ENCODE results near the gene CNTN4. TPM values are rescaled to one million over a fixed set of nuclear protein-coding genes. Genes with fewer than 3 reads are reported as not detected.

CNTN4 gene
- polyA plus RNA-seq, 1 experiment = not detected

DNA sequence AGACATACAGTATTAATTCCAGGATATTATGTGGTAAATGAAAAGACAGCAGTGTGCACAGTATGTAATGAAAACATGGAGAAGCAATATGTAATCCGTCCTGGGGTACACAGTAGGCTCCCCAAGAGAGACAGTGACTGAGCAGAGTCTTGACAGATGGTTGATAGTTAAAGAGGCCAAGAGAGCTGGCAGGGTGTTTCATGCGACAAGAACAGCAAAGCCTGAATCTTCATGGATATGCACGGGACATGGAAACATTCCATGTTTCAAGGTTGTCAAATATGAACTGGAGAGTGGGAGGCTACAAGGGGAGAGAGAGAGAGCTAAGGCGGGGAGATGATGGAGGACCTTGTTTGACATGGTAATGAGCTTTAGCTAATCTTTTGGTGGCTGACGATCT lies 673.1 kb downstream of the CNTN4 start:
- ChIA-PET POLR2A (no interaction called here), CTCF (no interaction called here)
- Histone ChIP-seq H3K4me3 (ENCODE audit: low read depth, low read length) (no peak overlapping the region), H3K36me3 (ENCODE audit: control insufficient read depth, insufficient read depth, low read length) (no peaks in the 10 kb centered on the region), H3K27me3 (ENCODE audit: control insufficient read depth, insufficient read depth, low read length) (no peaks in the 10 kb centered on the region)
- DNase-seq (ENCODE audit: low read depth) = no peak
- TF ChIP-seq, protein P1, sequence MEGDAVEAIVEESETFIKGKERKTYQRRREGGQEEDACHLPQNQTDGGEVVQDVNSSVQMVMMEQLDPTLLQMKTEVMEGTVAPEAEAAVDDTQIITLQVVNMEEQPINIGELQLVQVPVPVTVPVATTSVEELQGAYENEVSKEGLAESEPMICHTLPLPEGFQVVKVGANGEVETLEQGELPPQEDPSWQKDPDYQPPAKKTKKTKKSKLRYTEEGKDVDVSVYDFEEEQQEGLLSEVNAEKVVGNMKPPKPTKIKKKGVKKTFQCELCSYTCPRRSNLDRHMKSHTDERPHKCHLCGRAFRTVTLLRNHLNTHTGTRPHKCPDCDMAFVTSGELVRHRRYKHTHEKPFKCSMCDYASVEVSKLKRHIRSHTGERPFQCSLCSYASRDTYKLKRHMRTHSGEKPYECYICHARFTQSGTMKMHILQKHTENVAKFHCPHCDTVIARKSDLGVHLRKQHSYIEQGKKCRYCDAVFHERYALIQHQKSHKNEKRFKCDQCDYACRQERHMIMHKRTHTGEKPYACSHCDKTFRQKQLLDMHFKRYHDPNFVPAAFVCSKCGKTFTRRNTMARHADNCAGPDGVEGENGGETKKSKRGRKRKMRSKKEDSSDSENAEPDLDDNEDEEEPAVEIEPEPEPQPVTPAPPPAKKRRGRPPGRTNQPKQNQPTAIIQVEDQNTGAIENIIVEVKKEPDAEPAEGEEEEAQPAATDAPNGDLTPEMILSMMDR (IDR thresholded peaks at IDR 0.05; ENCODE audit: insufficient read depth, low read depth, low read length) = no peak

DNA sequence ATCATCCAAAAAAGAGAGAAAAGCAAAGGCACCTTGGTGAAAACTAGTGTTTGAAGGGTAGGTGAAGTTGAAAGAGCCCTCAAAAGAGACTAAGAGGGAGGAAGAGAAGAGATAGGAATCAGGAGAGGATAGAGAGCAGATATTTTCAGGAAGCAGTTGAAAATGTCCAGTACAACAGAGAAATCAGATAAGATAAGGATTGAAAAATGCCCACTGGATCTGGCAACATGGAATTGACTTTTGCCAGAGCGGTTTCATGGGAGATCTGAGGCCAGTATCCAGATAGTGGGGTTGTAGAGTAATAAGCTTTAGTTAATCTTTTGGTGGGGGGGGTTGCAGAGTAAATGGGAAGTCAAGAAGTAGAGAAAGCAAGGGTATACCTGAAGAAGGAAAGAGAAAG lies 674.1 kb downstream of the CNTN4 start:
- no peak for DNase-seq (ENCODE audit: low read depth)
- Histone ChIP-seq H3K36me3 (ENCODE audit: control insufficient read depth, insufficient read depth, low read length) (no peaks in the 10 kb centered on the region), H3K4me3 (ENCODE audit: low read depth, low read length) (no peak overlapping the region), H3K27me3 (ENCODE audit: control insufficient read depth, insufficient read depth, low read length) (no peaks in the 10 kb centered on the region)
- POLR2A ChIA-PET = no interaction called here
- CTCF ChIA-PET = no interaction called here
- TF ChIP-seq, protein P1 (IDR thresholded peaks at IDR 0.05; ENCODE audit: insufficient read depth, low read depth, low read length) = no peak

DNA sequence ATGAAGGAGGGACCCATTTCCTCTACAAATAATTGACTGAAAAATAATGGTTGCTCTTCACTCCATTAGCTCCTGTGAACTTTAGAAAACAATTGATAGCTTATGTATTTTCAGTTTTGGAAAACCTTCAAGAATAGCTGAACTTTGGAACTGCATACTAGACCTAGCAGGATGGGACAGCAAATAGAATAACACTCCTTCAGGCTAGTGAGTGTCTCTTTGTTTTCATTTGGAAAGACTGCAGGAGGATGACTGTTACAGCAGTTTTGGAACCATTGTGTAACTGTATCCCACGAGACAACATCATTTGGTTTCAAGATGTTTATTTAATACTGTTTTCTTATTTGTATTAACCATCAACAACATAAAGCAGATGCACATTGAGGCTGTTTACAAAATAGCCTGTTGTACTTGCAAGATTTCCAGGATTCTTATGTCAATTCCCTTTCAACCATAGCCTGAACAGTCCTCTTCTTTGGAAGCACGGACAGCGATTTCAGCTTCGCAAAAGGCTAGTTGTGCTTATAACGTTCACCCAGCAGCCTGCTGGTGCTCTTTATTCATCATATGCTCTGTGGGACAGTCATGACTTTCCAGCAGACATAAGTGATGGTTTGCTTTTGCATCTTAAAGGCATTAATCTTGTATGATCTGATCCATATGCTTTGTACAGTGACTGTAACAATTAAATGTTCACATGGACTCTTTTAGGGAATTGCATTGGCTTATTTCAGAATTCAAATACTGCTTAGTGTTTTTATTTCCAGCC lies 676.0 kb downstream of the CNTN4 start:
- DNase-seq (ENCODE audit: low read depth) = no peak

DNA sequence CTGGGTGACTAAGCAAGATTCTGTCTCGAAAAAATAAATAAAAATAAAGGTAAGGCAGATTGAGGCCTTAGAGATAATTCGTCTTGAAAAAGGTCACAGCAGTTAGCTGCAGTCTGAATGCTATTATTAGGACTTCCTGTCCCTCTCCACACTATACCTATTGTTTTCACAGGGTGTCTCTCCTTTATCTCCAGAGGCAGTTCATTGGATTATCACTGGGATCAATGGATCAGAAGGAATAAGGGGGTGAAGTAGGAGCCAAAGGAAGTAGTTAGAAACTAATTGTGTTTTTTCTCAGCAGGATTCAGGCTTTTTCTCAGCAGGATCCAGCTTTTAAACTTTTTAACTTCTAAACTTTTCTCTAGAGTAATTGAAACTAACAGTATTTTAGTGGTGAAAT lies 684.6 kb downstream of the CNTN4 start:
- Histone ChIP-seq H3K4me3 (ENCODE audit: low read depth, low read length) (no peak overlapping the region), H3K36me3 (ENCODE audit: control insufficient read depth, insufficient read depth, low read length) (no peaks in the 10 kb centered on the region), H3K27me3 (ENCODE audit: control insufficient read depth, insufficient read depth, low read length) (no peaks in the 10 kb centered on the region)
- DNase-seq (ENCODE audit: low read depth) = no peak
- ChIA-PET CTCF (no interaction called here), POLR2A (no interaction called here)
- TF ChIP-seq, protein P1 (IDR thresholded peaks at IDR 0.05; ENCODE audit: insufficient read depth, low read depth, low read length) = no peak

More for the DNA sequence above, 676.0 kb downstream of the CNTN4 start:
- Histone ChIP-seq H3K27me3 (ENCODE audit: control insufficient read depth, insufficient read depth, low read length) (no peaks in the 10 kb centered on the region), H3K36me3 (ENCODE audit: control insufficient read depth, insufficient read depth, low read length) (no peaks in the 10 kb centered on the region), H3K4me3 (ENCODE audit: low read depth, low read length) (no peak overlapping the region)
- ChIA-PET CTCF (no interaction called here), POLR2A (no interaction called here)
- TF ChIP-seq, protein P1 (IDR thresholded peaks at IDR 0.05; ENCODE audit: insufficient read depth, low read depth, low read length) = no peak

DNA sequence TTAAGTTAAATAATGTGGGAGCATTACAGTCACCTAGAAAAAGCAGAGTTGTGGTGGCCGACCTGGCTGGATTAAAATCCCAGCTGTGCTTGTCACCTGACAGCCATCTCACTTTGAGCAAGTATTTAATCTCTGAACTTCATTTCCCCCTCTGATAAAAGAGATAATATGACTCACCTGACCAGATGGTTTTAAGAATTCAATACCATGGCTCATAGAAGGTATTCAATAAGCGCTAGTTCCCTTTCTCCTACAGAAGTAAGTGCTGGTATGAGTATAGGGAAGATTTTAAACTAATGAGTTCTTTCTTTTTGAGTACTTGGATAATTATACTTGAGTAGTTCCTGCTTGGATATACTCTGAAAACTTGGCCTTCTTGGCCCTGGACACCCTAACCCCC lies 686.0 kb downstream of the CNTN4 start:
- ChIA-PET POLR2A (no interaction called here), CTCF (no interaction called here)
- DNase-seq (ENCODE audit: low read depth) = no peak
- TF ChIP-seq, protein P1 (IDR thresholded peaks at IDR 0.05; ENCODE audit: insufficient read depth, low read depth, low read length) = no peak
- no peaks in the 10 kb centered on the region for H3K27me3 ChIP-seq (ENCODE audit: control insufficient read depth, insufficient read depth, low read length)
- no peak overlapping the region for H3K4me3 ChIP-seq (ENCODE audit: low read depth, low read length)
- no peaks in the 10 kb centered on the region for H3K36me3 ChIP-seq (ENCODE audit: control insufficient read depth, insufficient read depth, low read length)

Measured in BJ (cell line).